Esophagus muscularis mucosa (tissue), 3 donors: ENCODE data around the gene CTPS2.

ENCODE experiments used
- CTCF ChIP-seq, 3 experiments: fragments of 200-600 bp in 2 of 3; fragments of 450-650 bp in 1 of 3; sonication (generic) in 2 of 3; IDR thresholded peaks; one replicate each; pipeline ENCODE4 v1.5.1; 2017 to 2019; ENCODE audit warnings: antibody characterized with exemption in 3 of 3, mild to moderate bottlenecking in 2 of 3, moderate library complexity in 1 of 3
- POLR2A ChIP-seq: fragments of 450-650 bp; IDR thresholded peaks from one replicate; pipeline ENCODE4 v1.6.1; 2017; ENCODE audit warnings: antibody characterized with exemption, moderate library complexity, mild to moderate bottlenecking, low read depth
- POLR2AphosphoS5 ChIP-seq, 2 donors: sonication (generic); formaldehyde crosslinking; IDR thresholded peaks; one replicate each; pipeline ENCODE4 v1.6.1; 2017; ENCODE audit warnings: antibody characterized with exemption in 2 of 2

DNA sequence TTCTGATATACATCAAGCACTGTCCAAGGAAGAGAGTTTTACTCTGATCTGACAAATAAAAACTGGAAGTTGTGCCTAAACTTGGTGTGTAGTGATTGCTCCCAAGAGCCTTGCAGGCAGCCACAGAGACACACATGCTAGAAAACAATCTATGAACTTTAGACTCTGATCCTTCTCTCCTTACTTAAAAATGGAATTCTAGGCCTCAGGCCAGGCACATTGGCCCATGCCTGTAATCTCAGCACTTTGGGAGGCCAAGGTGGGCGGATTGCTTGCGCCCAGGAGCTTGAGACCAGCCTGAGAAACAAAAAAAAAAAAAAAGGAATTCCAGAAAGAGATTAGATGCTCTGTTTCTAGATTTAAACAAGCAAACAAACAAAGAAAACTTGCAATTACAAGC is 108.1 kb downstream of the CTPS2 start:
- TF ChIP-seq POLR2AphosphoS5 (IDR thresholded peaks at IDR 0.05), result no peak
- no peak for TF ChIP-seq CTCF (IDR thresholded peaks at IDR 0.05)
- TF ChIP-seq POLR2A, result no peak
